GM12801 (cell line): ENCODE data around the gene CCDC91.

Source experiments
- TF ChIP-seq, protein P1 (sequence below): IDR thresholded peaks from one replicate; pipeline ENCODE4 v1.5.1; 2011; ENCODE audit warnings: control low read depth; ENCODE audit not compliant: insufficient read length; ENCODE audit errors: extremely low read depth

The CCDC91 gene

DNA sequence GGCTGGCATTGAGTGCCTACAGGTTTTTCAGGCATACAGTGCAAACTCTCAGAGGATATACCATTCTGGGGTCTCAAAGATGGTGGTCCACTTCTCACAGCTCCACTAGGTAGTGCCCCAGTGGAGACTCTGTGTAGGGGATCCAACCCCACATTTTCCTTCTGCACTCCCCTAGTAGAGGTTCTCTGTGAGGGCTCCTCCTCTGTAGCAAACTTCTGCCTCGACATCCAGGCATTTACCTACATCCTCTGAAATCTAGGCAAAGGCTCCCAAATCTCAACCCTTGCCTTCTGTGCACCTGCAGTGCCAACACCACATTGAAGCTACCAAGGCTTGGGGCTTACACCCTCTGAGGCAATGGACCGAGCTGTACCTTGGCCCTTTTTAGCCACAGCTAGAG lies 179.2 kb downstream of the CCDC91 start:
- TF ChIP-seq, protein P1, sequence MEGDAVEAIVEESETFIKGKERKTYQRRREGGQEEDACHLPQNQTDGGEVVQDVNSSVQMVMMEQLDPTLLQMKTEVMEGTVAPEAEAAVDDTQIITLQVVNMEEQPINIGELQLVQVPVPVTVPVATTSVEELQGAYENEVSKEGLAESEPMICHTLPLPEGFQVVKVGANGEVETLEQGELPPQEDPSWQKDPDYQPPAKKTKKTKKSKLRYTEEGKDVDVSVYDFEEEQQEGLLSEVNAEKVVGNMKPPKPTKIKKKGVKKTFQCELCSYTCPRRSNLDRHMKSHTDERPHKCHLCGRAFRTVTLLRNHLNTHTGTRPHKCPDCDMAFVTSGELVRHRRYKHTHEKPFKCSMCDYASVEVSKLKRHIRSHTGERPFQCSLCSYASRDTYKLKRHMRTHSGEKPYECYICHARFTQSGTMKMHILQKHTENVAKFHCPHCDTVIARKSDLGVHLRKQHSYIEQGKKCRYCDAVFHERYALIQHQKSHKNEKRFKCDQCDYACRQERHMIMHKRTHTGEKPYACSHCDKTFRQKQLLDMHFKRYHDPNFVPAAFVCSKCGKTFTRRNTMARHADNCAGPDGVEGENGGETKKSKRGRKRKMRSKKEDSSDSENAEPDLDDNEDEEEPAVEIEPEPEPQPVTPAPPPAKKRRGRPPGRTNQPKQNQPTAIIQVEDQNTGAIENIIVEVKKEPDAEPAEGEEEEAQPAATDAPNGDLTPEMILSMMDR: no peak

GRCh38 chr12:28374556-28374955 lies 184.3 kb downstream of the CCDC91 start:
- TF ChIP-seq, protein P1: no peak

- TF ChIP-seq, protein P1: no peak
Observed at GRCh38 chr12:28378736-28379135, 188.5 kb downstream of the CCDC91 start.

DNA sequence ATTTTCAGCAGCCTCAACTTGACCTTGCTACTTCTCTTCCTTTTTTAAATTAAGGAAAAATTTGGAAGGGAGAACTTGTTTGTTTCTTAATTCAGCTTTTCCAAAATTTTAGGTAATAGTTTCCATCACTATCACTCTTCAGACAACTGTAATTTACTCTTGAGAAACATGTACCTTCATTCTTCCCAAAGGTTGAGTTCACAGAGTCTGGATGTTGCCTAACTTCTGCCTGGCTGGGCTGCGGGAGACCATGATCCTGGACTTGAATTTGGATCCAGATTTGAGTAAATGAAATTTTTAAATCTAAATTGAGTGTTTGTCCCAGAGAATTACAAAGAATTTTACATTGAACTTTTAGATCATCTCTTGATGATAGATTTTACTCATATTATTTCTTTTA lies 193.1 kb downstream of the CCDC91 start:
- TF ChIP-seq, protein P1: no peak

DNA sequence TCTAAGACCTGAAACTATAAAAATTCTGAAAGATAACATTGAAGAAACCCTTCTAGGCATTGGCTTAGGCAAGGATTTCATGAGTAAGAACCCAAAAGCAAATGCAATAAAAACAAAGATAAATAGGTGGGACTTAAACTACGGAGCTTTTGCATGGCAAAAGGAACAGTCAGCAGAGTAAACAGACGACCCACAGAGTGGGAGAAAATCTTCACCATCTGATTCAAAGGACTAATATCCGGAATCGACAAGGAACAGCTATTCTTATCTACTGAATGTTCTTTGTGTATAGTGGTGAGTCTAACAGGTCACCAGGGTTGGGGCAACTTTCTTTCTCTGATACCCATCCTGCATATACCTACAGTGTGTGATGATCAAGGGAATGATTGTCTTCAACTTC lies 198.6 kb downstream of the CCDC91 start:
- TF ChIP-seq, protein P1: no peak

DNA sequence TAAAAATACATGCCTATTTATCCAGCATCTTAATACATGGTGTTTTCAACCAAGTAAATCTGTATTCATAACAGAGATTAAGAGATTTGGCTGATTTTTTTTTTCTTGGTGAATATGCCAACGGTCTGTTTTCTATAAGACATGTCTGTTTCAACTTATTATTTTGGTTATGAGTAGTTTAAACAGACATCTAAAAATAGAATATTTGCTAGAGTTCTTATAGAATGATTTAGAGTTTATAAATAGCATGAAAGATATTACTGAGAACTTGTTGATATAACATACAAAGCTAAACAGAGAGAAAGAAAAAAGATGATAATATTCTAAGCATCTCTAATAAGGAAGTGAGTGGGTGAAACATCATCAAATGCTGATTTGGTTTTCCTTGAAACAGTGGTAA lies 199.9 kb downstream of the CCDC91 start:
- TF ChIP-seq, protein P1: no peak

DNA sequence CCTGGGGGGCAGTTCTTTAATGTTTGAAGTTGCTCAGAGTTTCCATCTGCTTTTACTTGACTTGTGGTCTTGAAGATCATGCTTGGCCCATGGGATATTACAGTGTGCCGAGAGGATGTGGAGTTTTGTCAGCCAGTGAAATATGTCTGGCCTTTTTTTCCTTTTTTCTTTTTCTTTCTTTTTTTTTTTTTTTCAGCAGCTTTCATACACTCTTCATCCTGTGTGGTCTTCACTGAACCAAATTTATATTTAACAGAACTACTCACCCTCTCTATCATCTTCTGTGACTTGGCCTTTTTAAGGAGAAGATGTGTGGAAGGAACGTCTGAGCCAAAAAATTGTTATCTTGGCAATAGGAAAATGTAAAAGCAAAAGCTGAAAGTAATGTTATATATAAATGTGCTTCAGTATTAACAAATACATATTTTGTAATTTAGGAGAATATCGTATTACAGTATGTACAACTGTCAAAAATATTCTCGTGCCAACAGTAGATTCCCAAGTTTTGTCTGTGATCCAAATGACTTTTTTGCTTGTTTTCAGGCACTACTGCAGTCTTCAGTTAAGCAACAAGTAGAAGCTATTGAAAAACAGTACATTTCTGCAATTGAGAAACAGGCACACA lies 200.6 kb downstream of the CCDC91 start:
- TF ChIP-seq, protein P1: no peak
